Skeletal muscle tissue (tissue), 4 donors: ENCODE measurements around the gene FAM124B. TPM values are rescaled to one million over a fixed set of nuclear protein-coding genes. Genes with fewer than 3 reads are reported as not detected.

Experiments
- H3K27ac ChIP-seq: one replicate; pipeline ENCODE4 v1.7.0; 2013; ENCODE audit warnings: mild to moderate bottlenecking, low read depth, low read length, inconsistent platforms
- H3K27me3 ChIP-seq, 3 donors: one replicate each; pipeline ENCODE4 v1.7.0; 2013; ENCODE audit warnings: low read length in 3 of 3; ENCODE audit not compliant: control insufficient read depth in 3 of 3, insufficient read depth in 3 of 3
- H3K36me3 ChIP-seq, 3 donors: one replicate each; pipeline ENCODE4 v1.7.0; 2013; ENCODE audit warnings: low read length in 3 of 3; ENCODE audit not compliant: control insufficient read depth in 3 of 3, insufficient read depth in 3 of 3
- H3K4me1 ChIP-seq, 3 donors: one replicate each; pipeline ENCODE4 v1.7.0; 2013; ENCODE audit warnings: low read length in 3 of 3, mild to moderate bottlenecking in 3 of 3; ENCODE audit not compliant: control insufficient read depth in 3 of 3, insufficient read depth in 3 of 3
- H3K4me3 ChIP-seq, 3 donors: one replicate each; pipeline ENCODE4 v1.7.0; 2013; ENCODE audit warnings: low read length in 3 of 3
- H3K9ac ChIP-seq, 3 donors: one replicate each; pipeline ENCODE4 v1.7.0; 2013; ENCODE audit warnings: low read length in 3 of 3, mild to moderate bottlenecking in 3 of 3, moderate library complexity in 2 of 3, low read depth in 1 of 3
- H3K9me3 ChIP-seq, 3 donors: one replicate each; pipeline ENCODE4 v1.7.0; 2013; ENCODE audit warnings: low read length in 3 of 3; ENCODE audit not compliant: control insufficient read depth in 3 of 3
- total RNA-seq: library from RNA; depleted of rRNA; stranded (reverse); fragments of >200 nt; gene quantifications from one replicate; pipeline ENCODE4 v1.2.3, GENCODE V29; 2014
- donor health status: Osteomylitis.

Gene FAM124B
- total RNA-seq, 1 donor from 2014 or later: 12.5 TPM

GRCh38 chr2:224349396-224349795 is 52.5 kb downstream of the FAM124B start:
- no peak overlapping the region for H3K27ac ChIP-seq
- no peaks in the 10 kb centered on the region for H3K27me3 ChIP-seq
- H3K4me3 ChIP-seq: no peak overlapping the region
- H3K9ac ChIP-seq: no peak overlapping the region
- no peaks in the 10 kb centered on the region for H3K9me3 ChIP-seq
- no peaks in the 10 kb centered on the region for H3K4me1 ChIP-seq
- no peaks in the 10 kb centered on the region for H3K36me3 ChIP-seq

GRCh38 chr2:224347176-224348051 is 54.5 kb downstream of the FAM124B start:
- H3K9ac ChIP-seq: no peak overlapping the region
- no peaks in the 10 kb centered on the region for H3K9me3 ChIP-seq
- H3K27ac ChIP-seq: no peak overlapping the region
- no peak overlapping the region for H3K4me3 ChIP-seq
- H3K4me1 ChIP-seq: no peaks in the 10 kb centered on the region
- H3K27me3 ChIP-seq: no peaks in the 10 kb centered on the region
- no peaks in the 10 kb centered on the region for H3K36me3 ChIP-seq

GRCh38 chr2:224345492-224345891 is 56.4 kb downstream of the FAM124B start:
- Histone ChIP-seq H3K36me3 (no peaks in the 10 kb centered on the region), H3K9ac (no peak overlapping the region), H3K27ac (no peak overlapping the region), H3K4me1 (no peaks in the 10 kb centered on the region), H3K4me3 (no peak overlapping the region), H3K27me3 (no peaks in the 10 kb centered on the region), H3K9me3 (no peaks in the 10 kb centered on the region)

GRCh38 chr2:224343226-224343625 is 58.7 kb downstream of the FAM124B start:
- no peaks in the 10 kb centered on the region for H3K36me3 ChIP-seq
- H3K4me1 ChIP-seq: no peaks in the 10 kb centered on the region
- no peaks in the 10 kb centered on the region for H3K27me3 ChIP-seq
- H3K27ac ChIP-seq: no peak overlapping the region
- H3K4me3 ChIP-seq: no peak overlapping the region
- H3K9ac ChIP-seq: no peak overlapping the region
- no peaks in the 10 kb centered on the region for H3K9me3 ChIP-seq

- H3K4me3 ChIP-seq: no peak overlapping the region
- H3K36me3 ChIP-seq: no peaks in the 10 kb centered on the region
- no peaks in the 10 kb centered on the region for H3K4me1 ChIP-seq
- H3K9ac ChIP-seq: no peak overlapping the region
- no peak overlapping the region for H3K27ac ChIP-seq
- H3K9me3 ChIP-seq: no peaks in the 10 kb centered on the region
- no peaks in the 10 kb centered on the region for H3K27me3 ChIP-seq
Measured at GRCh38 chr2:224335991-224336390, 65.9 kb downstream of the FAM124B start.

GRCh38 chr2:224334726-224335125 is 67.2 kb downstream of the FAM124B start:
- H3K4me1 ChIP-seq: no peaks in the 10 kb centered on the region
- no peak overlapping the region for H3K27ac ChIP-seq
- H3K9me3 ChIP-seq: no peaks in the 10 kb centered on the region
- H3K4me3 ChIP-seq: no peak overlapping the region
- no peak overlapping the region for H3K9ac ChIP-seq
- no peaks in the 10 kb centered on the region for H3K27me3 ChIP-seq
- H3K36me3 ChIP-seq: no peaks in the 10 kb centered on the region

GRCh38 chr2:224333726-224334482 is 68.0 kb downstream of the FAM124B start:
- no peak overlapping the region for H3K9ac ChIP-seq
- H3K9me3 ChIP-seq: no peaks in the 10 kb centered on the region
- no peaks in the 10 kb centered on the region for H3K36me3 ChIP-seq
- H3K27ac ChIP-seq: no peak overlapping the region
- H3K4me1 ChIP-seq: no peaks in the 10 kb centered on the region
- H3K4me3 ChIP-seq: no peak overlapping the region
- no peaks in the 10 kb centered on the region for H3K27me3 ChIP-seq

GRCh38 chr2:224331698-224332097 is 70.2 kb downstream of the FAM124B start:
- no peaks in the 10 kb centered on the region for H3K9me3 ChIP-seq
- H3K4me1 ChIP-seq: no peaks in the 10 kb centered on the region
- no peak overlapping the region for H3K4me3 ChIP-seq
- no peak overlapping the region for H3K27ac ChIP-seq
- no peak overlapping the region for H3K9ac ChIP-seq
- H3K27me3 ChIP-seq: no peaks in the 10 kb centered on the region
- H3K36me3 ChIP-seq: no peaks in the 10 kb centered on the region

GRCh38 chr2:224328798-224329197 is 73.1 kb downstream of the FAM124B start:
- Histone ChIP-seq H3K9ac (no peak overlapping the region), H3K9me3 (no peaks in the 10 kb centered on the region), H3K36me3 (no peaks in the 10 kb centered on the region), H3K27ac (no peak overlapping the region), H3K4me3 (no peak overlapping the region), H3K4me1 (no peaks in the 10 kb centered on the region), H3K27me3 (no peaks in the 10 kb centered on the region)
